HepG2 (cell line): ENCODE data around the gene SLC26A2. TPM values are rescaled to one million over a fixed set of nuclear protein-coding genes. Genes with fewer than 3 reads are reported as not detected.

Experiments
- BRD4 ChIP-seq: sonication (generic); formaldehyde crosslinking; IDR thresholded peaks from 2 replicates; pipeline ENCODE4 v1.4.0; 2020; ENCODE audit warnings: missing genetic modification reagents
- ERF ChIP-seq: IDR thresholded peaks from 2 replicates; pipeline ENCODE4 v1.6.1; 2018; ENCODE audit warnings: missing biosample characterization, missing genetic modification reagents
- KLF6 ChIP-seq: IDR thresholded peaks from 2 replicates; pipeline ENCODE4 v1.8.0; 2016; ENCODE audit warnings: missing biosample characterization, missing genetic modification reagents
- PPARG ChIP-seq: conservative IDR thresholded peaks from 2 replicates; pipeline ENCODE4 v1.6.1; 2016; ENCODE audit warnings: missing biosample characterization, missing genetic modification reagents
- RFXANK ChIP-seq: IDR thresholded peaks from 2 replicates; pipeline ENCODE4 v1.6.1; 2016
- SOX6 ChIP-seq, 2 experiments: fragments of 450-650 bp in 1 of 2; sonication (generic) in 1 of 2; formaldehyde crosslinking in 1 of 2; IDR thresholded peaks; 2 replicates each; pipeline versions ENCODE4 v1.4.0 to v1.6.1; 2017 to 2020; ENCODE audit warnings: antibody characterized with exemption in 1 of 2, mild to moderate bottlenecking in 1 of 2, missing genetic modification reagents in 1 of 2
- TSC22D2 ChIP-seq: sonication (generic); formaldehyde crosslinking; IDR thresholded peaks from 2 replicates; pipeline ENCODE4 v1.5.1; 2020; ENCODE audit warnings: missing genetic modification reagents, mild to moderate bottlenecking, borderline replicate concordance
- ZFAT ChIP-seq: sonication (generic); formaldehyde crosslinking; conservative IDR thresholded peaks from 2 replicates; pipeline ENCODE4 v1.8.1; 2023; ENCODE audit warnings: missing genetic modification reagents, inconsistent platforms
- ZFP36L1 ChIP-seq: sonication (generic); formaldehyde crosslinking; IDR thresholded peaks from 2 replicates; pipeline ENCODE4 v1.8.0; 2022; ENCODE audit warnings: mild to moderate bottlenecking, missing genetic modification reagents, moderate library complexity
- ZIK1 ChIP-seq: sonication (generic); formaldehyde crosslinking; IDR thresholded peaks from 2 replicates; pipeline ENCODE4 v1.5.0; 2020; ENCODE audit warnings: mild to moderate bottlenecking, low read depth, missing genetic modification reagents, borderline replicate concordance
- ZNF12 ChIP-seq: sonication (generic); formaldehyde crosslinking; IDR thresholded peaks from 2 replicates; pipeline ENCODE4 v1.5.0; 2020; ENCODE audit warnings: missing genetic modification reagents
- ZNF251 ChIP-seq: sonication (generic); formaldehyde crosslinking; IDR thresholded peaks from 2 replicates; pipeline ENCODE4 v1.9.0; 2021; ENCODE audit warnings: mild to moderate bottlenecking, missing genetic modification reagents
- ZNF557 ChIP-seq: sonication (generic); formaldehyde crosslinking; IDR thresholded peaks from 2 replicates; pipeline ENCODE4 v1.4.0; 2020; ENCODE audit warnings: missing genetic modification reagents
- ZNF598 ChIP-seq: sonication (generic); formaldehyde crosslinking; IDR thresholded peaks from 2 replicates; pipeline ENCODE4 v1.5.1; 2020; ENCODE audit warnings: mild to moderate bottlenecking, missing genetic modification reagents, borderline replicate concordance
- ZNF607 ChIP-seq: sonication (generic); formaldehyde crosslinking; IDR thresholded peaks from 2 replicates; pipeline ENCODE4 v1.5.1; 2020; ENCODE audit warnings: missing genetic modification reagents, mild to moderate bottlenecking, borderline replicate concordance
- ZNF713 ChIP-seq: sonication (generic); formaldehyde crosslinking; IDR thresholded peaks from 2 replicates; pipeline ENCODE4 v1.4.0; 2020; ENCODE audit warnings: mild to moderate bottlenecking, missing genetic modification reagents
- polyA plus RNA-seq, 8 experiments: library from polyadenylated mRNA; depleted of rRNA in 3 of 8; stranded (reverse) in 7 of 8; unstranded in 1 of 8; fragments of >200 nt; fragmentation: Illumina TruSeq in 4 of 8; extraction: Trizol in 4 of 8; gene quantifications; 2 replicates each; pipeline versions ENCODE4 v1.2.1 to v1.2.3, GENCODE V29; 2011 to 2016; ENCODE audit warnings: low read depth in 4 of 8, missing spikeins in 1 of 8, mixed read lengths in 1 of 8; ENCODE audit not compliant: insufficient read depth in 1 of 8
- total RNA-seq, 5 experiments: library from RNA; depleted of rRNA; stranded (reverse); fragments of >200 nt; fragmentation: Illumina TruSeq; extraction: Trizol; gene quantifications; 2 replicates each; pipeline ENCODE4 v1.2.3, GENCODE V29; 2016; ENCODE audit warnings: low read depth in 1 of 5
- TF ChIP-seq, protein P1 (sequence below): sonication (generic); formaldehyde crosslinking; IDR thresholded peaks from 2 replicates; pipeline ENCODE4 v1.8.1; 2023; ENCODE audit warnings: mild to moderate bottlenecking, missing genetic modification reagents
- TF ChIP-seq, protein P2 (sequence below): sonication (generic); formaldehyde crosslinking; IDR thresholded peaks from 2 replicates; pipeline ENCODE4 v1.8.0; 2022; ENCODE audit warnings: mild to moderate bottlenecking, missing genetic modification reagents
- TF ChIP-seq, protein P3 (sequence below): sonication (generic); formaldehyde crosslinking; IDR thresholded peaks from 2 replicates; pipeline ENCODE4 v1.4.0; 2020; ENCODE audit warnings: mild to moderate bottlenecking, missing genetic modification reagents
- TF ChIP-seq, protein P4 (sequence below): IDR thresholded peaks from 2 replicates; pipeline ENCODE4 v1.6.1; 2012; ENCODE audit warnings: low read depth, low read length, improper control_type of control experiment
- TF ChIP-seq, protein P5 (sequence below): sonication (generic); formaldehyde crosslinking; IDR thresholded peaks from 2 replicates; pipeline ENCODE4 v1.4.0; 2020; ENCODE audit warnings: missing genetic modification reagents

SLC26A2 gene
- total and polyA plus RNA-seq, 2 of the 13 experiments (the other 11 are each of a cell fraction or from before 2014, with no cell fraction given), result 2.2 to 7.9 TPM

DNA sequence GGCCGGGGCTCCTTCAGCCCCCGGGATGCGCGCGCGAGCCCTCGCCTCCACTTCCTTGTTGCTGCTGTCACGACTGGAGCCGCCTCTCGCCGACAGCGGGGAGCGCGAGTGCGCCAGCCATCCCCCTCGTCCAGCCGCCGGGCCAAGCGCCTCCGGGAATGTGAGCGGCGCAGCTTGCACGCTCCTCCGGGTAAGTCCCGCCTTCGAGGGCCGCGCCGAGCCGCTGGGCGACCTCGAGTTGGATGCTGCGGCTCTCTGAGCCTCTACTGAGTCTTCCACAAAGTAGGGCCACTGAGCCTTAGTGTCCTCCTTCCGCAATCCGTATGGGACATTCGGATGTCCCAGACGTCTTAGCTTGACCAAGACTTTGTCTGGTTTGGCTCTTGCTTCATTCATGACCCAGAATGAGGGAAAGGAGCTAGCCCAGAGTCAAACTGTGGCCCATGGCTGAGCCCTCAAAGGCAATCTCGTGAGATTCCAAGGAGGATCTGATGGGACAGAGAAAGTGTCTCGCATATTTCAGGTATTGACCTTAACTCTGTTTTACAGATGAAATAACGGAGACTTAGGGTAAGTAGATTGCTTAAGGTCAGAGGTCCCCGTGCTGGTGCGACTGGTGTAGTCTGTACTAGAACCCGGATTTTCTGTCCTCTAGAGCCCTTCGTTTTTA lies 40.6 kb downstream of the SLC26A2 start (continued):
- TF ChIP-seq, protein P1, sequence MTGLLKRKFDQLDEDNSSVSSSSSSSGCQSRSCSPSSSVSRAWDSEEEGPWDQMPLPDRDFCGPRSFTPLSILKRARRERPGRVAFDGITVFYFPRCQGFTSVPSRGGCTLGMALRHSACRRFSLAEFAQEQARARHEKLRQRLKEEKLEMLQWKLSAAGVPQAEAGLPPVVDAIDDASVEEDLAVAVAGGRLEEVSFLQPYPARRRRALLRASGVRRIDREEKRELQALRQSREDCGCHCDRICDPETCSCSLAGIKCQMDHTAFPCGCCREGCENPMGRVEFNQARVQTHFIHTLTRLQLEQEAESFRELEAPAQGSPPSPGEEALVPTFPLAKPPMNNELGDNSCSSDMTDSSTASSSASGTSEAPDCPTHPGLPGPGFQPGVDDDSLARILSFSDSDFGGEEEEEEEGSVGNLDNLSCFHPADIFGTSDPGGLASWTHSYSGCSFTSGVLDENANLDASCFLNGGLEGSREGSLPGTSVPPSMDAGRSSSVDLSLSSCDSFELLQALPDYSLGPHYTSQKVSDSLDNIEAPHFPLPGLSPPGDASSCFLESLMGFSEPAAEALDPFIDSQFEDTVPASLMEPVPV, result no peak
- TF ChIP-seq KLF6 (CRISPR knock-in tag), result no peak
- TF ChIP-seq ZNF713 (CRISPR knock-in tag), result no peak
- no peak for TF ChIP-seq ZNF598 (CRISPR knock-in tag)
- no peak for TF ChIP-seq SOX6 (IDR thresholded peaks at IDR 0.05)
- TF ChIP-seq SOX6 (CRISPR knock-in tag; IDR thresholded peaks at IDR 0.05), result no peak
- TF ChIP-seq, protein P2, sequence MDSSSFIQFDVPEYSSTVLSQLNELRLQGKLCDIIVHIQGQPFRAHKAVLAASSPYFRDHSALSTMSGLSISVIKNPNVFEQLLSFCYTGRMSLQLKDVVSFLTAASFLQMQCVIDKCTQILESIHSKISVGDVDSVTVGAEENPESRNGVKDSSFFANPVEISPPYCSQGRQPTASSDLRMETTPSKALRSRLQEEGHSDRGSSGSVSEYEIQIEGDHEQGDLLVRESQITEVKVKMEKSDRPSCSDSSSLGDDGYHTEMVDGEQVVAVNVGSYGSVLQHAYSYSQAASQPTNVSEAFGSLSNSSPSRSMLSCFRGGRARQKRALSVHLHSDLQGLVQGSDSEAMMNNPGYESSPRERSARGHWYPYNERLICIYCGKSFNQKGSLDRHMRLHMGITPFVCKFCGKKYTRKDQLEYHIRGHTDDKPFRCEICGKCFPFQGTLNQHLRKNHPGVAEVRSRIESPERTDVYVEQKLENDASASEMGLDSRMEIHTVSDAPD (CRISPR knock-in tag), result 0 out of 2 replicates have a peak, but pooled peaks have one; percentile 5
- no peak; the same call in 1 of the 2 replicates for TF ChIP-seq ZNF251
- TF ChIP-seq, protein P3, sequence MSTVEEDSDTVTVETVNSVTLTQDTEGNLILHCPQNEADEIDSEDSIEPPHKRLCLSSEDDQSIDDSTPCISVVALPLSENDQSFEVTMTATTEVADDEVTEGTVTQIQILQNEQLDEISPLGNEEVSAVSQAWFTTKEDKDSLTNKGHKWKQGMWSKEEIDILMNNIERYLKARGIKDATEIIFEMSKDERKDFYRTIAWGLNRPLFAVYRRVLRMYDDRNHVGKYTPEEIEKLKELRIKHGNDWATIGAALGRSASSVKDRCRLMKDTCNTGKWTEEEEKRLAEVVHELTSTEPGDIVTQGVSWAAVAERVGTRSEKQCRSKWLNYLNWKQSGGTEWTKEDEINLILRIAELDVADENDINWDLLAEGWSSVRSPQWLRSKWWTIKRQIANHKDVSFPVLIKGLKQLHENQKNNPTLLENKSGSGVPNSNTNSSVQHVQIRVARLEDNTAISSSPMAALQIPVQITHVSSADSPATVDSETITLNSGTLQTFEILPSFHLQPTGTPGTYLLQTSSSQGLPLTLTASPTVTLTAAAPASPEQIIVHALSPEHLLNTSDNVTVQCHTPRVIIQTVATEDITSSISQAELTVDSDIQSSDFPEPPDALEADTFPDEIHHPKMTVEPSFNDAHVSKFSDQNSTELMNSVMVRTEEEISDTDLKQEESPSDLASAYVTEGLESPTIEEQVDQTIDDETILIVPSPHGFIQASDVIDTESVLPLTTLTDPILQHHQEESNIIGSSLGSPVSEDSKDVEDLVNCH (CRISPR knock-in tag), result no peak
- TF ChIP-seq BRD4 (CRISPR knock-in tag), result no peak
- no peak; the same call in 1 of the 2 replicates for TF ChIP-seq ZIK1 (CRISPR knock-in tag)
- no peak for TF ChIP-seq ERF (CRISPR knock-in tag)
- TF ChIP-seq ZNF607 (CRISPR knock-in tag), result no peak
- no peak for TF ChIP-seq PPARG
- TF ChIP-seq, protein P4, sequence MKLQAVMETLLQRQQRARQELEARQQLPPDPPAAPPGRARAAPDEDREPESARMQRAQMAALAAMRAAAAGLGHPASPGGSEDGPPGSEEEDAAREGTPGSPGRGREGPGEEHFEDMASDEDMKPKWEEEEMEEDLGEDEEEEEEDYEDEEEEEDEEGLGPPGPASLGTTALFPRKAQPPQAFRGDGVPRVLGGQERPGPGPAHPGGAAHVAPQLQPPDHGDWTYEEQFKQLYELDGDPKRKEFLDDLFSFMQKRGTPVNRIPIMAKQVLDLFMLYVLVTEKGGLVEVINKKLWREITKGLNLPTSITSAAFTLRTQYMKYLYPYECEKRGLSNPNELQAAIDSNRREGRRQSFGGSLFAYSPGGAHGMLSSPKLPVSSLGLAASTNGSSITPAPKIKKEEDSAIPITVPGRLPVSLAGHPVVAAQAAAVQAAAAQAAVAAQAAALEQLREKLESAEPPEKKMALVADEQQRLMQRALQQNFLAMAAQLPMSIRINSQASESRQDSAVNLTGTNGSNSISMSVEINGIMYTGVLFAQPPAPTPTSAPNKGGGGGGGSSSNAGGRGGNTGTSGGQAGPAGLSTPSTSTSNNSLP, result no peak
- TF ChIP-seq ZFAT (CRISPR knock-in tag), result no peak
- no peak; the same call in 1 of the 2 replicates for TF ChIP-seq TSC22D2 (CRISPR knock-in tag)
- TF ChIP-seq, protein P5, sequence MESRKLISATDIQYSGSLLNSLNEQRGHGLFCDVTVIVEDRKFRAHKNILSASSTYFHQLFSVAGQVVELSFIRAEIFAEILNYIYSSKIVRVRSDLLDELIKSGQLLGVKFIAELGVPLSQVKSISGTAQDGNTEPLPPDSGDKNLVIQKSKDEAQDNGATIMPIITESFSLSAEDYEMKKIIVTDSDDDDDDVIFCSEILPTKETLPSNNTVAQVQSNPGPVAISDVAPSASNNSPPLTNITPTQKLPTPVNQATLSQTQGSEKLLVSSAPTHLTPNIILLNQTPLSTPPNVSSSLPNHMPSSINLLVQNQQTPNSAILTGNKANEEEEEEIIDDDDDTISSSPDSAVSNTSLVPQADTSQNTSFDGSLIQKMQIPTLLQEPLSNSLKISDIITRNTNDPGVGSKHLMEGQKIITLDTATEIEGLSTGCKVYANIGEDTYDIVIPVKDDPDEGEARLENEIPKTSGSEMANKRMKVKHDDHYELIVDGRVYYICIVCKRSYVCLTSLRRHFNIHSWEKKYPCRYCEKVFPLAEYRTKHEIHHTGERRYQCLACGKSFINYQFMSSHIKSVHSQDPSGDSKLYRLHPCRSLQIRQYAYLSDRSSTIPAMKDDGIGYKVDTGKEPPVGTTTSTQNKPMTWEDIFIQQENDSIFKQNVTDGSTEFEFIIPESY (CRISPR knock-in tag), result no peak
- no peak for TF ChIP-seq ZNF557 (CRISPR knock-in tag)
- no peak for TF ChIP-seq RFXANK (CRISPR knock-in tag)
- TF ChIP-seq ZFP36L1, result no peak
- no peak for TF ChIP-seq ZNF12 (CRISPR knock-in tag)
